Activated CD8-positive, alpha-beta memory T cell treated with anti-CD3 and anti-CD28 coated beads, Interleukin-2, amount 50 U/mL, for 4 hours (primary cell): ENCODE results near the gene CDC42BPA.

ENCODE experiments used
- DNase-seq: peaks from one replicate; pipeline ENCODE4 v3.0.0-alpha.2; 2020

CDC42BPA gene

GRCh38 chr1:227335242-227336020 is 17.1 kb upstream of the CDC42BPA start:
- DNase-seq = no peak

GRCh38 chr1:227333423-227333822 is 15.1 kb upstream of the CDC42BPA start:
- DNase-seq = no peak

GRCh38 chr1:227330279-227331076 is 12.2 kb upstream of the CDC42BPA start:
- DNase-seq = no peak

GRCh38 chr1:227328405-227329019 is 10.2 kb upstream of the CDC42BPA start:
- no peak for DNase-seq

GRCh38 chr1:227325156-227325555 is 6.9 kb upstream of the CDC42BPA start:
- no peak for DNase-seq

GRCh38 chr1:227323967-227324268 is 5.6 kb upstream of the CDC42BPA start:
- no peak for DNase-seq

- DNase-seq = no peak
Observed at GRCh38 chr1:227323171-227323966, 5.1 kb upstream of the CDC42BPA start.

GRCh38 chr1:227322376-227322775 is 4.1 kb upstream of the CDC42BPA start:
- no peak for DNase-seq

GRCh38 chr1:227321035-227321434 is 2.7 kb upstream of the CDC42BPA start:
- DNase-seq = no peak

- no peak for DNase-seq
Observed at GRCh38 chr1:227320476-227320875, 2.2 kb upstream of the CDC42BPA start.

GRCh38 chr1:227318853-227319607 is 738 bp upstream of the CDC42BPA start:
- DNase-seq = peak; percentile 16

- no peak for DNase-seq
Observed at GRCh38 chr1:227317523-227318015, 723 bp downstream of the CDC42BPA start.

GRCh38 chr1:227317011-227317451 is 1.3 kb downstream of the CDC42BPA start:
- no peak for DNase-seq

GRCh38 chr1:227316456-227316855 is 1.8 kb downstream of the CDC42BPA start:
- no peak for DNase-seq

GRCh38 chr1:227315629-227316346 is 2.5 kb downstream of the CDC42BPA start:
- DNase-seq = no peak

- no peak for DNase-seq
Observed at GRCh38 chr1:227314014-227314848, 4.1 kb downstream of the CDC42BPA start.

- DNase-seq = no peak
Observed at GRCh38 chr1:227312361-227313025, 5.8 kb downstream of the CDC42BPA start.

GRCh38 chr1:227311389-227312001 is 6.8 kb downstream of the CDC42BPA start:
- DNase-seq = no peak
